Type B pancreatic cell (in vitro differentiated cells): ENCODE results near the gene RARB. TPM values are rescaled to one million over a fixed set of nuclear protein-coding genes. Genes with fewer than 3 reads are reported as not detected.

Experiments
- DNase-seq: peaks from one replicate; pipeline ENCODE4 v3.0.0; 2021; ENCODE audit warnings: mixed read lengths; ENCODE audit not compliant: unreplicated experiment; ENCODE audit errors: extremely low spot score
- H3K27ac Mint-ChIP-seq: 2 replicates; pipeline ENCODE4 v1.8.0; 2021; ENCODE audit warnings: mild to moderate bottlenecking, mixed read lengths
- H3K27me3 Mint-ChIP-seq: 2 replicates; pipeline ENCODE4 v1.8.0; 2021; ENCODE audit warnings: mixed read lengths
- H3K36me3 Mint-ChIP-seq: 2 replicates; pipeline ENCODE4 v1.8.0; 2021; ENCODE audit warnings: mixed read lengths
- H3K4me1 Mint-ChIP-seq: one replicate; pipeline ENCODE4 v1.8.0; 2021; ENCODE audit warnings: mixed read lengths; ENCODE audit not compliant: unreplicated experiment
- H3K4me3 Mint-ChIP-seq: 2 replicates; pipeline ENCODE4 v1.8.0; 2021; ENCODE audit warnings: mild to moderate bottlenecking, mixed read lengths
- H3K9me3 Mint-ChIP-seq: 2 replicates; pipeline ENCODE4 v1.8.0; 2021; ENCODE audit warnings: mixed read lengths
- CTCF ChIP-seq: fragments of 200-600 bp; sonication (generic); conservative IDR thresholded peaks from 2 replicates; pipeline ENCODE4 v1.5.0; 2021; ENCODE audit warnings: antibody characterized with exemption, mild to moderate bottlenecking
- total RNA-seq: library from RNA; stranded (reverse); gene quantifications from 2 replicates; pipeline ENCODE4 v1.2.1, GENCODE V29; 2021; ENCODE audit warnings: low replicate concordance

The RARB gene
- total RNA-seq, 1 donor from 2014 or later, result 28.2 TPM

GRCh38 chr3:25547943-25548674 is 120.0 kb downstream of the RARB start:
- Mint-ChIP-seq H3K9me3 (peaks cover 7% of the 10 kb centered on the region), H3K36me3 (peaks cover 32% of the 10 kb centered on the region), H3K4me1 (peaks cover 34% of the 10 kb centered on the region), H3K27me3 (no peaks in the 10 kb centered on the region), H3K27ac (no peak overlapping the region), H3K4me3 (no peak overlapping the region)
- DNase-seq, result no peak
- no peak for TF ChIP-seq CTCF

DNA sequence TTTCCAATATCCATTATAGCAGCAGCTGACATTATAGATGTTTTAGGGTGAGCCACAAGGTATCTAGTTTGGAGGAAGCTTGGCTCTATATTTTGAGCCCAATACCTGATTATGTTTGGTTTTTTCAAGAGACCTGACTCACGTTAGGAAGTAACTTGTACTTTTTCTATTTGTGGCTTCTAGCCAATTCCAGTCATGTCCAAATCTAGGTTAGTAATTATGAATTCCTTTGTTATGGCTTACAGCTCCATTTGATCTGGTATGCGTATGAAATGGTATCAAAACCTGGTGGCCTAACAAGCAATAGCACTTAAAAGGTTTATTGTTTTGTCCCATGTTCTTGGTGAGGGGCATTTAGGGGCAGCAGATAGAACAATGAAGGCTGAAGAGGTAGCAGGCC is 120.8 kb downstream of the RARB start:
- Mint-ChIP-seq H3K27ac (no peak overlapping the region), H3K4me1 (peaks cover 35% of the 10 kb centered on the region)

DNA sequence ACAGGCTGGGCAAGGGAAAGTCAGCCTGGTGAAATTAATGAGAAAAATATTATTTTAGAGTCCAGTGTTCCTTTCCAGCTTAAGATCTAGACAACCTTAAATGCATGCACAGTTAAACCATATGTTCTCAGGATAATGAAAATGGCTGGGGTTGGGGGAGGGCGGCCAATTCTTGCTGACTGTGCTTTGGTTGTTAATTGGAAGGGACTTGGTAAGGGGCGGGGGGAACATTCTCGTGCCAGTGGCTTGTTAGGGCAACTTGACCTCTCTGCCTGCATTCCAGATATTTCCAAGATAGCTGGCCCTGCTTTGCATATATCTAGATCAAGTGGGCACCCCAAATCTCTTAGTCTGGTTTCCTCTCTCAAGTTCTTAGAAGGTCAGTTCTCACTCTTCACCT is 124.2 kb downstream of the RARB start:
- Mint-ChIP-seq H3K9me3 (peaks cover 7% of the 10 kb centered on the region), H3K4me3 (no peak overlapping the region), H3K36me3 (peaks cover 30% of the 10 kb centered on the region), H3K27me3 (no peaks in the 10 kb centered on the region), H3K4me1 (peaks cover 25% of the 10 kb centered on the region), H3K27ac (no peak overlapping the region)
- DNase-seq, result no peak
- no peak for TF ChIP-seq CTCF

More for the DNA sequence above, 120.8 kb downstream of the RARB start:
- Mint-ChIP-seq H3K9me3 (peaks cover 7% of the 10 kb centered on the region), H3K27me3 (no peaks in the 10 kb centered on the region), H3K36me3 (peaks cover 31% of the 10 kb centered on the region), H3K4me3 (no peak overlapping the region)
- peak; percentile 26 for TF ChIP-seq CTCF
- no peak for DNase-seq

DNA sequence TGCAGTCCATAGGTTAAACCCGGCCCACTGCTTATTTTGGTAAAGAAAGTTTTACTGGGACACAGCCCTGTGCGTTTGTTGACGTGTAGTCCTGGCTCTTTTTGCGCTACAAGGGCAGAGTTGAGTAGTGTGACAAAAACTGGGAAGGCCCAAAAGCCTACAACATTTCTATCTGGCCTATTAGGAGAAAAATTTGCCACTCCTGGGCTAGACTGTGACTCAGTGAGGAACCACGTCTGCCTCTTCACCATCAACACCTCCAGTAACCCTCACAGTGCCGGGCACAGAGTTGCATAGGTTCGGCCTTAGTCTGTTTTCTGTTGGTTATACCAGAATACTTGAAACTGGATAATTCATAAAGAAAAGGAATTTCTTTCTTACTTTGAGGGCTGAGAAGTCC is 126.3 kb downstream of the RARB start:
- no peak for TF ChIP-seq CTCF
- peaks cover 7% of the 10 kb centered on the region for H3K9me3 Mint-ChIP-seq
- no peaks in the 10 kb centered on the region for H3K27me3 Mint-ChIP-seq
- H3K27ac Mint-ChIP-seq, result no peak overlapping the region
- peaks cover 20% of the 10 kb centered on the region for H3K36me3 Mint-ChIP-seq
- no peak overlapping the region for H3K4me3 Mint-ChIP-seq
- peaks cover 7% of the 10 kb centered on the region for H3K4me1 Mint-ChIP-seq
- DNase-seq, result no peak

GRCh38 chr3:25555695-25556437 is 127.8 kb downstream of the RARB start:
- Mint-ChIP-seq H3K4me1 (peaks cover 7% of the 10 kb centered on the region), H3K9me3 (peaks cover 5% of the 10 kb centered on the region), H3K4me3 (no peak overlapping the region), H3K27ac (no peak overlapping the region), H3K27me3 (no peaks in the 10 kb centered on the region), H3K36me3 (peaks cover 16% of the 10 kb centered on the region)
- TF ChIP-seq CTCF, result no peak
- no peak for DNase-seq
